GM12891 (cell line): ENCODE results near the gene SNX7.

Source experiments
- DNase-seq: peaks from one replicate; pipeline ENCODE4 v3.0.0; 2011; ENCODE audit warnings: low spot score; ENCODE audit not compliant: insufficient read length
- FAIRE-seq: peaks from 2 replicates; lab custom pipeline; 2011; peaks lifted over from hg19 to GRCh38; lab: Jason Lieb, UNC
- PAX5 ChIP-seq: IDR thresholded peaks from 2 replicates; pipeline ENCODE4 v1.6.1; 2011; ENCODE audit warnings: low read length, moderate library complexity, mild to moderate bottlenecking; ENCODE audit not compliant: insufficient read depth, severe bottlenecking
- POLR2A ChIP-seq: IDR thresholded peaks from 2 replicates; pipeline ENCODE4 v1.6.1; 2011; ENCODE audit warnings: low read depth, low read length, control low read depth
- POLR2AphosphoS5 ChIP-seq: IDR thresholded peaks from 2 replicates; pipeline ENCODE4 v1.6.1; 2011; ENCODE audit warnings: low read depth, low read length, control low read depth
- POU2F2 ChIP-seq: IDR thresholded peaks from 2 replicates; pipeline ENCODE4 v1.6.1; 2011; ENCODE audit warnings: low read depth, mild to moderate bottlenecking, control low read depth, low read length, moderate library complexity
- SPI1 ChIP-seq: IDR thresholded peaks from 2 replicates; pipeline ENCODE4 v1.6.1; 2011; ENCODE audit warnings: low read depth, low read length, control low read depth
- TAF1 ChIP-seq: IDR thresholded peaks from 2 replicates; pipeline ENCODE4 v1.6.1; 2011; ENCODE audit warnings: low read depth, low read length, control low read depth

Gene SNX7

GRCh38 chr1:98794196-98794886, 132.8 kb downstream of the SNX7 start:
- FAIRE-seq (peak; percentile 83), DNase-seq (peak; percentile 16)
- TF ChIP-seq POLR2AphosphoS5 (no peak), SPI1 (no peak), PAX5 (no peak), POLR2A (no peak), POU2F2 (no peak), TAF1 (no peak)

GRCh38 chr1:98796049-98796448, 134.5 kb downstream of the SNX7 start:
- FAIRE-seq (no peak), DNase-seq (no peak)
- no peak for TF ChIP-seq POLR2AphosphoS5
- no peak for TF ChIP-seq SPI1
- TF ChIP-seq TAF1, result no peak
- no peak for TF ChIP-seq POU2F2
- no peak for TF ChIP-seq PAX5
- no peak for TF ChIP-seq POLR2A

- TF ChIP-seq PAX5, result no peak
- no peak for TF ChIP-seq TAF1
- TF ChIP-seq POLR2AphosphoS5, result no peak
- no peak for TF ChIP-seq POU2F2
- TF ChIP-seq SPI1, result no peak
- no peak for TF ChIP-seq POLR2A
- DNase-seq, result no peak
- no peak for FAIRE-seq
Observed at GRCh38 chr1:98797506-98797905, 136.0 kb downstream of the SNX7 start.
